ENCODE measurements around the gene HOXA9. TPM values are rescaled to one million over a fixed set of nuclear protein-coding genes. Genes with fewer than 3 reads are reported as not detected.

The HOXA9 gene
- total RNA-seq, 1 donor from 2014 or later, result 14.5 TPM

DNA sequence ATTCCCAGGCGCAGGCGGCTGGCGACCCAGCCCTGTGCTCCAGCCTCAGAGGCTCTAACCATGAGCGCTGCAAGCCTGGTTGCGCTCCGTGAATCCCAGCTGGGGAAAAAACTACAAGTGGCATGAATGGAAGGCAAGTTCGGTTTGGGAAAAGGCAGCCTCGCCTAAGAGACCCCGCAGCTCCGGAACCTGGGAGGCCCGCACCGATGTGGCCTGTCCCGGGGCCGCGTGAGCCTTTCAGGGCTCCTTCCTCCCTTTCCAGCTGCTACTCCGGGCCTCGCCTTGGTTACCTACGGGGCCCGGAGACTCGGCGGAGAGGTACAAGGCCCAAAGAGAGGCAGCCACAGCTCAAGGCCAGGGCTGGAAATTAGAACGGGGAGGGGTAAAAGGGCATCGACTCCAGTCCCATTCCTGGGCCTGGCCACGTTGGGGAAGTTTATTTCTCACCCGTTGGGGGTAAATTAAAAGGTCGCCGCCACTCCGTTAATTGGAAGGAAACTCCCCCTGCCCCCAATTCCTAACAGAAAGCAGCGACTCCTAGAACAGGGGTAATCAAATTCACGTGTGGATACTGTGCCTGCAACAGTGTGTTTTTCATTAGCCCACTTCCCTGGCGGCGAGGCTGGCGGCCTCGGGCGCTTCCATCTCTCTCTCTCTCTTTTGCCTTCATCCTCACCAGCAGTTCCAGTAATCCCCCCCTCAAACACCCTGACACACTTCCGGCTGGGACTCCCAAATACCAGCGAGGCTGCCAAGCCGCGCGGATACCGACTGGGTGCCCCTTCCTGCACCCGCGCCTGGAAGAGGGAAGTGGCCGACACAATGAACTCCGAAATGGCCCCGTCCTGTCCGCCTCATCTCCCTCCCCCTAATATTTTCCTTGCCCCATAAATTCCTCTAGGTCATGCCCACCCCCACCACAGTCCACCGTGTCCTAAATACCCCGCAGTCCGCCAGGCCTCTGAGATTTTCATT lies 1.5 kb upstream of the HOXA9 start:
- no peak for DNase-seq (ENCODE audit: low spot score in 2 of 2, unreplicated experiment in 2 of 2)
- Mint-ChIP-seq H3K4me3 (peak overlapping the region; percentile 65), H3K27ac (peak overlapping the region; percentile 94), H3K27me3 (ENCODE audit: low read depth) (peaks cover 97% of the 10 kb centered on the region), H3K36me3 (peaks cover 1% of the 10 kb centered on the region), H3K9me3 (no peaks in the 10 kb centered on the region), H3K4me1 (peaks cover 44% of the 10 kb centered on the region)
- TF ChIP-seq, protein P1, sequence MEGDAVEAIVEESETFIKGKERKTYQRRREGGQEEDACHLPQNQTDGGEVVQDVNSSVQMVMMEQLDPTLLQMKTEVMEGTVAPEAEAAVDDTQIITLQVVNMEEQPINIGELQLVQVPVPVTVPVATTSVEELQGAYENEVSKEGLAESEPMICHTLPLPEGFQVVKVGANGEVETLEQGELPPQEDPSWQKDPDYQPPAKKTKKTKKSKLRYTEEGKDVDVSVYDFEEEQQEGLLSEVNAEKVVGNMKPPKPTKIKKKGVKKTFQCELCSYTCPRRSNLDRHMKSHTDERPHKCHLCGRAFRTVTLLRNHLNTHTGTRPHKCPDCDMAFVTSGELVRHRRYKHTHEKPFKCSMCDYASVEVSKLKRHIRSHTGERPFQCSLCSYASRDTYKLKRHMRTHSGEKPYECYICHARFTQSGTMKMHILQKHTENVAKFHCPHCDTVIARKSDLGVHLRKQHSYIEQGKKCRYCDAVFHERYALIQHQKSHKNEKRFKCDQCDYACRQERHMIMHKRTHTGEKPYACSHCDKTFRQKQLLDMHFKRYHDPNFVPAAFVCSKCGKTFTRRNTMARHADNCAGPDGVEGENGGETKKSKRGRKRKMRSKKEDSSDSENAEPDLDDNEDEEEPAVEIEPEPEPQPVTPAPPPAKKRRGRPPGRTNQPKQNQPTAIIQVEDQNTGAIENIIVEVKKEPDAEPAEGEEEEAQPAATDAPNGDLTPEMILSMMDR (IDR thresholded peaks at IDR 0.05; ENCODE audit: unreplicated experiment), result no peak

DNA sequence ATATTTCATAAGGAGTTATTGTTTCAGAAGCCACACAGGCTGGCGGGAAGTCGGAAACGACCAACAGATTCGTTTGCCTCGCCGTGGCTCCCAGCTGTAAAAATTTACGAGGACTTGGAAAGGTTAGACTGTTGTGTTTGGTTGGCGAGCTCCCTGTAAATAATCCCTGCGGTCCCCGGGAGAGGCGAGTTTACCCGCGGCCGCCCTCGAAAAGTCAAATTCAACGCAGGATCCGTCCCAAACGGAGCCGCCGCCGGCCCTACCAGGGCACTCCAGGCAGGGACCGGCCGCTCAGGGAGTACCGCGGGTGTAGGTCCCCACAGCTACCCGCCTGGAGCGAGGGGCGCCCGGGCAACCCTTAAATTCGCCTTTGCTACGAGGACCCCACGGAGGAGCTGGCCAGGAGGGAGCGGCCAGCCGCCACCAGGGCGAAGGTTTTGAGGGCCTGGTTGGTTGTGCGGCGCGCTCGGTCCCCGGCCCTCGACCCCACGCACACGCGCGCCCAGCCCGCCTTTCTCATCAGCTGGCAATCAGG lies 726 bp upstream of the HOXA9 start:
- peaks cover 45% of the 10 kb centered on the region for H3K4me1 Mint-ChIP-seq
- peak overlapping the region; percentile 65 for H3K4me3 Mint-ChIP-seq
- H3K9me3 Mint-ChIP-seq, result no peaks in the 10 kb centered on the region
- no peak for DNase-seq (ENCODE audit: low spot score in 2 of 2, unreplicated experiment in 2 of 2)
- TF ChIP-seq, protein P1 (IDR thresholded peaks at IDR 0.05; ENCODE audit: unreplicated experiment), result no peak
- peaks cover 93% of the 10 kb centered on the region for H3K27me3 Mint-ChIP-seq (ENCODE audit: low read depth)
- H3K27ac Mint-ChIP-seq, result peak overlapping the region; percentile 97
- H3K36me3 Mint-ChIP-seq, result peaks cover 1% of the 10 kb centered on the region

DNA sequence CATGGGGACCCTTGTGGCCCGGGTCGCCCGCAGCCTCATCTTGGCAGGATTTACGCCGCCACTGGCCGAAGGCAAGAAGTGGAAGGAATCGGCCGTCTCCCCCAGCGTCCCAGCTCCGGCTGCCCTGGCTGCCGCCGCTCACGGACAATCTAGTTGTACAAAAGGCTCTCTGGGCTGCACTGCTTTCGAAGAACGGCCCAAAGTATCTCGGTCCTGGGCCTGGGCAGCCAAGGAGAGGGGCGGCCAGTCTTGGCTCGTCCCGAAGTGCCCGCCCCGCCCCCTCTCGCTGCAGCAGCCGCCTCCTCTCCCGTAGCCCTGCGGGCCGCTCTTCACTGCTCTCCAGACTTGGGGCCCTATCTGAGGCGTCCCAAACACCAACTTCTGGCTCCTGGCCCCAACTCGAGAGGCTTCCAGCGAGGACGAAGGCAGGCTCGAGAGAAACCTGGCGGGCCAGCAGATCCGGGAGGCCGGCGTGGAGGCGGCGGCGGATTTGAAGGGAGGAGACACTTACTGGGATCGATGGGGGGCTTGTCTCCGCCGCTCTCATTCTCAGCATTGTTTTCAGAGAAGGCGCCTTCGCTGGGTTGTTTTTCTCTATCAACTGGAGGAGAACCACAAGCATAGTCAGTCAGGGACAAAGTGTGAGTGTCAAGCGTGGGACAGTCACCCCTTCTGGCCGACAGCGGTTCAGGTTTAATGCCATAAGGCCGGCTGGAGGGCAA lies 809 bp downstream of the HOXA9 start:
- TF ChIP-seq, protein P1 (IDR thresholded peaks at IDR 0.05; ENCODE audit: unreplicated experiment), result no peak
- Mint-ChIP-seq H3K4me1 (peaks cover 50% of the 10 kb centered on the region), H3K4me3 (peak overlapping the region; percentile 65), H3K27ac (peak overlapping the region; percentile 78), H3K36me3 (peaks cover 1% of the 10 kb centered on the region), H3K9me3 (no peaks in the 10 kb centered on the region), H3K27me3 (ENCODE audit: low read depth) (peaks cover 87% of the 10 kb centered on the region)
- no peak for DNase-seq (ENCODE audit: low spot score in 2 of 2, unreplicated experiment in 2 of 2)

DNA sequence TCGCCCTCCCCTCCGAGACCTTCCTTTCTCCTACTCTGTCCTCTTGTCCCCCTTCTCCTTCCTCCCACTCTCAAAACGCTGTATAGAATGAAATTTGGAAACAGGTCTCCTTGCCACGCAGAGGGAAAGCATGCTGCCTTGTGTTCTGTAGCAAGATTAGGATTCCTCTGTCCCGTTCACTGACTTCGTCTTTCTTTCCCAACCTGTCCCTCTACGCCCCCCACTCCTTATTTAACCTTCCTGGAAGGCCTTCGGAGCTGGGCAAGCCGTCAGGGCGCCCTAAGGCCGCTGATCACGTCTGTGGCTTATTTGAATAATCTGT lies 1.3 kb downstream of the HOXA9 start:
- Mint-ChIP-seq H3K36me3 (peaks cover 1% of the 10 kb centered on the region), H3K4me3 (peak overlapping the region; percentile 65), H3K27me3 (ENCODE audit: low read depth) (peaks cover 89% of the 10 kb centered on the region), H3K9me3 (no peaks in the 10 kb centered on the region), H3K4me1 (peaks cover 54% of the 10 kb centered on the region), H3K27ac (peak overlapping the region; percentile 78)
- DNase-seq (ENCODE audit: low spot score in 2 of 2, unreplicated experiment in 2 of 2), result no peak
- TF ChIP-seq, protein P1 (IDR thresholded peaks at IDR 0.05; ENCODE audit: unreplicated experiment), result no peak

DNA sequence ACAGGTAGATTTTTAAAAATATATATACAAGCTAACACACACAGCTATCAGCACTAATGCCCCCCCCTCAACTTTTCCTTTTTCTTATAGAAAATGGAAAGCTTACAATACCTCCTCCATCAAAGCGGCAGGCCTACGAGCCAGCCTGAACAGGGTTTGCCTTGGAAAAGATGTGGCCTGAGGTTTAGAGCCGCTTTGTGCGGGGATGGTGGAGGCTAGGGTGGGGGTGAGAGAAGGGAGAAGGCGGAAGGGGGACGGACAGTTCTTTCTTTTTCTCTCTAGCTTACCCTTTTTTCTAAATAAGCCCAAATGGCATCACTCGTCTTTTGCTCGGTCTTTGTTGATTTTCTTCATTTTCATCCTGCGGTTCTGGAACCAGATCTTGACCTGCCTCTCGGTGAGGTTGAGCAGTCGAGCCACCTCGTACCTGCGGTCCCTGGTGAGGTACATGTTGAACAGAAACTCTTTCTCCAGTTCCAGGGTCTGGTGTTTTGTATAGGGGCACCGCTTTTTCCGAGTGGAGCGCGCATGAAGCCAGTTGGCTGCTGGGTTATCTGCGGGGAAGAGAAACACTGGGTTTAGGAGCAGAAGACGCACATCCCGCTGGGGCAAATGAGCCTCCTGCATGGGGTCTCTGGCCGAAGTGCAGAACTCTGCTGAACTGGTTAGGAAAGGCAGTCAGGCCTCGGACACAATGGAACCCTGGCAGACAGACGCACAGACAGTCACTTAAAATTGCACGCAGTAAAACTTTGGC lies 1.9 kb downstream of the HOXA9 start:
- peaks cover 89% of the 10 kb centered on the region for H3K27me3 Mint-ChIP-seq (ENCODE audit: low read depth)
- no peak for DNase-seq (ENCODE audit: low spot score in 2 of 2, unreplicated experiment in 2 of 2)
- peaks cover 54% of the 10 kb centered on the region for H3K4me1 Mint-ChIP-seq
- H3K9me3 Mint-ChIP-seq, result no peaks in the 10 kb centered on the region
- H3K27ac Mint-ChIP-seq, result peak overlapping the region; percentile 78
- peaks cover 1% of the 10 kb centered on the region for H3K36me3 Mint-ChIP-seq
- TF ChIP-seq, protein P1 (IDR thresholded peaks at IDR 0.05; ENCODE audit: unreplicated experiment), result no peak
- H3K4me3 Mint-ChIP-seq, result peak overlapping the region; percentile 65
